SK-N-MC (cell line): ENCODE measurements around the gene CLIC4.

Experiments used
- EZH2 ChIP-seq: fragments of 200-600 bp; sonication (generic); IDR thresholded peaks from one replicate; pipeline ENCODE4 v1.6.1; 2017; ENCODE audit warnings: antibody characterized with exemption
- FOXP2 ChIP-seq: optimal IDR thresholded peaks from 2 replicates; pipeline ENCODE3; 2011; ENCODE audit warnings: mild to moderate bottlenecking, moderate library complexity; ENCODE audit not compliant: insufficient read depth; ENCODE audit errors: extremely low read length, control extremely low read depth
- POLR2AphosphoS5 ChIP-seq: IDR thresholded peaks from 2 replicates; pipeline ENCODE4 v1.6.1; 2012; ENCODE audit warnings: mild to moderate bottlenecking, low read depth, low read length, borderline replicate concordance

DNA sequence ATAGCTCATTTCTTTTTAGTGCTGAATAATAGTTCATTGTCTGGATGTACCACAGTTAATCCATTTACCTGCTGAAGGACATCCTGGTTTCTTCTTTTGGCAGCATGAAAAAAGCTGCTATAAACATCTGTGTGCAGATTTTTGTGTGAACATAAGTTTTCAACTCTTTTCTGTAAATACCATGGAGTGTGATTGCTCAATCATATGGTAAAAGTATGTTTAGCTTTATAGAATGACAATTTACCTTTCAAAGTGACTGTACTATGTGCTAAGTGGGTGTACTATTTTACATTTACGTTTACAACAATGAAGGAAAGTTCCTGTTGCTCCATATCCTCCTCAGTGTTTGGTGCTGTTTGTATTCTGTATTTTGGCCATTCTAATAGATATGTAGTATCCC is 135.8 kb downstream of the CLIC4 start:
- no peak for TF ChIP-seq POLR2AphosphoS5
- TF ChIP-seq EZH2 = no peak
- TF ChIP-seq FOXP2 = no peak
